GM21526 (cell line): ENCODE data around the gene KLF15.

ENCODE experiments used
- ATAC-seq: cut with Tn5 transposase; IDR thresholded peaks from one replicate; pipeline ENCODE4 v1.9.1; 2021; ENCODE audit warnings: moderate library complexity; ENCODE audit not compliant: unreplicated experiment, low FRiP score

The KLF15 gene

GRCh38 chr3:126308394-126309125, 48.6 kb downstream of the KLF15 start:
- no peak for ATAC-seq

- no peak for ATAC-seq
Measured at GRCh38 chr3:126307591-126308393, 49.4 kb downstream of the KLF15 start.

GRCh38 chr3:126306888-126307482, 50.2 kb downstream of the KLF15 start:
- no peak for ATAC-seq

GRCh38 chr3:126306397-126306796, 50.8 kb downstream of the KLF15 start:
- no peak for ATAC-seq

- ATAC-seq, result no peak
Measured at GRCh38 chr3:126305427-126305826, 51.8 kb downstream of the KLF15 start.

- ATAC-seq, result no peak
Measured at GRCh38 chr3:126304704-126305103, 52.5 kb downstream of the KLF15 start.

GRCh38 chr3:126304291-126304690, 52.9 kb downstream of the KLF15 start:
- ATAC-seq, result no peak

GRCh38 chr3:126303272-126303671, 53.9 kb downstream of the KLF15 start:
- no peak for ATAC-seq

- ATAC-seq, result no peak
Measured at GRCh38 chr3:126300761-126301481, 56.3 kb downstream of the KLF15 start.

GRCh38 chr3:126300001-126300760, 57.0 kb downstream of the KLF15 start:
- no peak for ATAC-seq

- no peak for ATAC-seq
Measured at GRCh38 chr3:126295407-126295939, 61.7 kb downstream of the KLF15 start.

GRCh38 chr3:126294211-126294808, 62.9 kb downstream of the KLF15 start:
- no peak for ATAC-seq

- ATAC-seq, result no peak
Measured at GRCh38 chr3:126293370-126294082, 63.7 kb downstream of the KLF15 start.
